MCF 10A (cell line): ENCODE data around the gene POGZ. TPM values are rescaled to one million over a fixed set of nuclear protein-coding genes. Genes with fewer than 3 reads are reported as not detected.

Experiments used
- BruUV-seq: library from RNA; stranded (reverse); fragments of 400-500 nt; replicated peaks from 2 replicates; lab custom pipeline; 2021; lab: Mats Ljungman, UMichigan
- CTCF ChIA-PET: fragments of 300-600 bp; sonication (Branson Sonifier 250); formaldehyde crosslinking; extraction: SDS; loops from one replicate; lab custom pipeline; 2021; ENCODE audit warnings: antibody characterized with exemption, inconsistent platforms; lab: Yijun Ruan, JAX
- POLR2A ChIA-PET: fragments of 300-600, 350-650 bp; sonication (Branson Sonifier 250); formaldehyde crosslinking; extraction: SDS; loops from one replicate; lab custom pipeline; 2020; ENCODE audit warnings: antibody characterized with exemption, inconsistent platforms; lab: Yijun Ruan, JAX
- DNase-seq: peaks from one replicate; pipeline ENCODE4 v3.0.0-alpha.2; 2018; ENCODE audit not compliant: unreplicated experiment
- H3K27ac Mint-ChIP-seq: one replicate; pipeline ENCODE4 v1.8.0; 2022; ENCODE audit warnings: mild to moderate bottlenecking, low read depth, mixed read lengths; ENCODE audit not compliant: unreplicated experiment
- H3K27me3 Mint-ChIP-seq: one replicate; pipeline ENCODE4 v1.8.0; 2022; ENCODE audit warnings: mixed read lengths; ENCODE audit not compliant: insufficient read depth, unreplicated experiment
- H3K36me3 Mint-ChIP-seq: one replicate; pipeline ENCODE4 v1.8.0; 2022; ENCODE audit warnings: mild to moderate bottlenecking, moderate library complexity, mixed read lengths; ENCODE audit not compliant: insufficient read depth, unreplicated experiment
- H3K4me1 Mint-ChIP-seq: one replicate; pipeline ENCODE4 v1.8.0; 2022; ENCODE audit warnings: mixed read lengths; ENCODE audit not compliant: insufficient read depth, unreplicated experiment
- H3K4me3 Mint-ChIP-seq: one replicate; pipeline ENCODE4 v1.8.0; 2022; ENCODE audit warnings: mild to moderate bottlenecking, moderate library complexity, mixed read lengths; ENCODE audit not compliant: unreplicated experiment
- H3K9me3 Mint-ChIP-seq: one replicate; pipeline ENCODE4 v1.8.0; 2022; ENCODE audit warnings: mixed read lengths; ENCODE audit not compliant: unreplicated experiment
- intact Hi-C: fragments of 100-400 bp; cut with micrococcal nuclease; formaldehyde crosslinking; loops from 2 replicates; pipeline ENCODE4 v1.14.1; 2022
- total RNA-seq: library from RNA; stranded (reverse); gene quantifications from 2 replicates; pipeline ENCODE4 v1.2.3, GENCODE V29; 2022
- TF ChIP-seq, protein P1 (sequence below): fragments of 200-600 bp; IDR thresholded peaks from one replicate; pipeline ENCODE4 v1.8.0; 2022; ENCODE audit warnings: antibody characterized with exemption, mild to moderate bottlenecking; ENCODE audit not compliant: unreplicated experiment

The POGZ gene
- total RNA-seq, 1 experiment from 2014 or later: 92.2 TPM

DNA sequence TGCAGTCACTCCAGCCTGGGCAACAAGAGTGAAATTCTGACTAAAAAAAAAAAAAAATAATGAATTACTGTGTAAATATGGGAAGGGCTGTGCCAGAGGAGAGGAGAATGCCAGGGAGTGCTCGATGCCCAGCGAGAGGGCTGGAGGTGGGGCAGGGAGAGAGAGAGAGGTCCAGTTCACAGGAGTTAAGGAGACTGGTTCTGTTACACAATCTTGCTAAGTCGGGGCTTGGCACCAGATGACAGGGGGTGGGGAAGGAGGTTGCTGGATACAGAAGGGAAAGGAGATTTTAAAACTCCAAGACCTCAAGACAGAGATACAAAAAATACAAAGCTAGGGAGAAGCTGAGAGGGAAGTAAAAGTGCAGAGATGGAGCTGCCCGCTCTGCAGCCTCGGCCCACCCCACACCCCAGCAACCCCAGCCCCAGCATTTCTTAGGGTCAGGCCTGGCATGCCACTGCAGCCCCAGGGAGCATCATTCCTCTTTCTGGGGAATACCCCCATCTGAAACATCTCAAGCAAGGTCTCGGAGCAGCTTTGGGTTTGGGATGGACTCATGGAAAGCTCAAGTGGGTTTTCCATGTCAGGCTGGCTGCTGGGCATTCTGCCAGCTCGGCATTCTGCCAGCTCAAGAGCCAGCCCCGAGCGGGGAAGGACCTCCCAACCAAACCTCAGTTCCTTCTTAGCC lies 87.8 kb downstream of the POGZ start:
- TF ChIP-seq, protein P1, sequence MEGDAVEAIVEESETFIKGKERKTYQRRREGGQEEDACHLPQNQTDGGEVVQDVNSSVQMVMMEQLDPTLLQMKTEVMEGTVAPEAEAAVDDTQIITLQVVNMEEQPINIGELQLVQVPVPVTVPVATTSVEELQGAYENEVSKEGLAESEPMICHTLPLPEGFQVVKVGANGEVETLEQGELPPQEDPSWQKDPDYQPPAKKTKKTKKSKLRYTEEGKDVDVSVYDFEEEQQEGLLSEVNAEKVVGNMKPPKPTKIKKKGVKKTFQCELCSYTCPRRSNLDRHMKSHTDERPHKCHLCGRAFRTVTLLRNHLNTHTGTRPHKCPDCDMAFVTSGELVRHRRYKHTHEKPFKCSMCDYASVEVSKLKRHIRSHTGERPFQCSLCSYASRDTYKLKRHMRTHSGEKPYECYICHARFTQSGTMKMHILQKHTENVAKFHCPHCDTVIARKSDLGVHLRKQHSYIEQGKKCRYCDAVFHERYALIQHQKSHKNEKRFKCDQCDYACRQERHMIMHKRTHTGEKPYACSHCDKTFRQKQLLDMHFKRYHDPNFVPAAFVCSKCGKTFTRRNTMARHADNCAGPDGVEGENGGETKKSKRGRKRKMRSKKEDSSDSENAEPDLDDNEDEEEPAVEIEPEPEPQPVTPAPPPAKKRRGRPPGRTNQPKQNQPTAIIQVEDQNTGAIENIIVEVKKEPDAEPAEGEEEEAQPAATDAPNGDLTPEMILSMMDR: no peak
- DNase-seq: peak; percentile 91
- H3K4me1 Mint-ChIP-seq: peaks cover 25% of the 10 kb centered on the region
- POLR2A ChIA-PET: interaction anchor here (0.5 to 4.5 kb wide), 40 partner anchors 7 to 1103 kb away, joined by 3 to 60 read pairs (median 4); partner anchors contain the start of genes APH1A, CGN, MRPL9 and PI4KB
- H3K27ac Mint-ChIP-seq: peak overlapping the region; percentile 4
- intact Hi-C loops: loop anchor here (2.0 kb wide), 1 partner anchor 25 kb away; the partner anchor contains the start of gene RFX5
- no peaks in the 10 kb centered on the region for H3K27me3 Mint-ChIP-seq
- H3K4me3 Mint-ChIP-seq: peak overlapping the region; percentile 69
- no TSS peak for BruUV-seq
- no peaks in the 10 kb centered on the region for H3K36me3 Mint-ChIP-seq
- CTCF ChIA-PET: interaction anchor here (0.7 to 4.4 kb wide), 12 partner anchors 9 to 506 kb away, joined by 3 to 28 read pairs (median 4); partner anchors contain the start of gene PSMB4
- H3K9me3 Mint-ChIP-seq: no peaks in the 10 kb centered on the region

DNA sequence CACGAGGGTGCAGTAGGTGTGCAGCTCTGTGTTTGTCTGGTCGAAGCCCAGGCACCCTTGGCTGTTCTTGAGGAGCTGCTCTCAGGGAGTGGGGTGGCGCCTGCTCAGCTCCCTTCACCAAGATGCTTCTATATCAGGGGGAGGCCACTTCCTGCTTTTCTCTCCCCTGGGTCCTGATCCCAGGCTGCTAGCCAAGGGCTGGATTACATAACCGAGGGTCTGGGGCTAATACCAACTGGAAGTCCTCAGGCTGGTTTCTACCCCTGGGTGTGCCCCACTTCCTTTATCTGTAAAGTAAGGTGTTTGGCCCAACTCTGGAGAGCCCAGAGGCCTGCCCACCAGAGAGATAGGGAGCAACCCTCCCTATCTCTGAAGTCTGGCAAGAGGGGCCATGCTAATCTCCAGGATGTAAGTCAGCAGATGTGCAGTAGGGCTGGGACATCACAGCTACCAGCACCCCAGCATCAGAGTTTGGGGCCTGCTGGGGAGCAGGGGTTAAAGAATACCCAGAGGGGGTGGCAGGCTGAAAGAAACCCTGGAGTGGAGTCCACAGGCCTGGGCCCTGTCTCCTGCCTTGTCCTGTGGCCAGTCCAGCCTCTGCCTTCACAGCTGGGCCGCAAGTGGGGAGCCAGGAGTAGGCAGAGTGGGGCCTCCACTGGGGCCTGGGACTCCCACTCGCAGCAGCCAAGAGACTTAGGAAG lies 88.9 kb downstream of the POGZ start:
- H3K9me3 Mint-ChIP-seq: no peaks in the 10 kb centered on the region
- intact Hi-C loops: no loop called here

DNA sequence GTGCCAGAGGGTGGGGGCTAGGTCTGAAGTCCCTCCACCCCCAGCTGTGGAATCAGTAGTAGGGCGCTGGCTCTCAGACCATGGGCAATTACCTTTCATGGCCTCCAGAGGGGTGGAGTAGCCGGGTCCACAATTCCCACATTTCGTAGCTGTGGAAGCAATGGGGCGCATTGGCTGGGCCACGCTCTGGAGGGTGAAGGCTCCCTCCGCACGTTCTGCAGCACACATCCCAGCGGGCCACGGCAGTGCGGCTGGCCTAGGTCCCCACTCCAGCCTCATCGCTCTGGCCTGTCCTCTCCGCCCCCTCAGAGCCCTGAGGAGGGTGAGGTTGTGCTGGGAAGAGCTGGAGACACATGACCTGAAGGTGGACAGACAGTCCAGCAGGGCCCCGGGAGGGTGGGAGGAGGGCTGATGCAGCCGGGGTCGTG lies 89.7 kb downstream of the POGZ start:
- intact Hi-C loops: no loop called here
- BruUV-seq: no TSS peak
- TF ChIP-seq, protein P1: no peak
- no peaks in the 10 kb centered on the region for H3K9me3 Mint-ChIP-seq
- no peak overlapping the region for H3K27ac Mint-ChIP-seq
- no peaks in the 10 kb centered on the region for H3K27me3 Mint-ChIP-seq
- peaks cover 11% of the 10 kb centered on the region for H3K36me3 Mint-ChIP-seq
- ChIA-PET CTCF (interaction anchor here (0.7 to 4.4 kb wide), 5 partner anchors 15 to 467 kb away, joined by 3 to 28 read pairs (median 4); no protein-coding TSS in a partner anchor), POLR2A (interaction anchor here (0.6 to 4.5 kb wide), 5 partner anchors 11 to 75 kb away, joined by 3 to 60 read pairs (median 3); partner anchors contain the start of gene PSMB4)
- no peak overlapping the region for H3K4me3 Mint-ChIP-seq
- peaks cover 25% of the 10 kb centered on the region for H3K4me1 Mint-ChIP-seq
- no peak for DNase-seq

More for the DNA sequence above, 88.9 kb downstream of the POGZ start:
- Mint-ChIP-seq H3K27me3 (no peaks in the 10 kb centered on the region), H3K36me3 (peaks cover 7% of the 10 kb centered on the region), H3K4me3 (no peak overlapping the region), H3K27ac (no peak overlapping the region), H3K4me1 (peaks cover 25% of the 10 kb centered on the region)
- TF ChIP-seq, protein P1: no peak
- ChIA-PET CTCF (interaction anchor here (0.7 to 4.4 kb wide), 7 partner anchors 10 to 466 kb away, joined by 3 to 28 read pairs (median 4); no protein-coding TSS in a partner anchor), POLR2A (interaction anchor here (0.8 to 4.5 kb wide), 5 partner anchors 12 to 29 kb away, joined by 3 to 60 read pairs (median 5); partner anchors contain the start of gene PSMB4)
- no TSS peak for BruUV-seq
- no peak for DNase-seq

DNA sequence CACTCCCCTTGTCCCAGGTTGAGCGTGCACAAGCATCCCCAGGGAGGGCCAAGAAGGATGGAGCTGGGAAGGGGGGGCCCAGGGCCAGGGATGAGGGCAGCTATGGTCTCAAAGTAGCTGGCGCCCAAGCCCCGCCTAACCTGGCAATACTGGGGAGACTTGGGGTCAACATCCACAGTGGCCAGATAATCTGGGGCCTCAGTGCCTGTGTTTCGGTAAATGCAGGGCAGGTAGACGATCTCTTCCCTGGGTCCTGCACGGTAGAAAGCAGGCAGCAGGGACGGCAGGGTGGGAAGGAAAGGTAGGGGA lies 90.0 kb downstream of the POGZ start:
- H3K27ac Mint-ChIP-seq: no peak overlapping the region
- POLR2A ChIA-PET: interaction anchor here (0.6 to 4.5 kb wide), 6 partner anchors 15 to 74 kb away, joined by 3 to 60 read pairs (median 4); partner anchors contain the start of gene PSMB4
- no peak overlapping the region for H3K4me3 Mint-ChIP-seq
- DNase-seq: no peak
- peaks cover 25% of the 10 kb centered on the region for H3K4me1 Mint-ChIP-seq
- intact Hi-C loops: no loop called here
- no peaks in the 10 kb centered on the region for H3K27me3 Mint-ChIP-seq
- H3K36me3 Mint-ChIP-seq: peaks cover 11% of the 10 kb centered on the region
- BruUV-seq: no TSS peak
- CTCF ChIA-PET: interaction anchor here (0.9 to 4.4 kb wide), 4 partner anchors 16 to 59 kb away, joined by 3 to 28 read pairs (median 4); no protein-coding TSS in a partner anchor
- TF ChIP-seq, protein P1: no peak
- no peaks in the 10 kb centered on the region for H3K9me3 Mint-ChIP-seq
